ENCODE measurements around the gene ZNF580. TPM values are rescaled to one million over a fixed set of nuclear protein-coding genes. Genes with fewer than 3 reads are reported as not detected.
A peak's percentile ranks its signal among the peaks of the same experiment; 100 is the strongest.

The ZNF580 gene
- total and polyA plus RNA-seq, 2 of the 13 experiments (the other 11 are each of a cell fraction or from before 2014, with no cell fraction given) = 4.4 to 6.0 TPM

DNA sequence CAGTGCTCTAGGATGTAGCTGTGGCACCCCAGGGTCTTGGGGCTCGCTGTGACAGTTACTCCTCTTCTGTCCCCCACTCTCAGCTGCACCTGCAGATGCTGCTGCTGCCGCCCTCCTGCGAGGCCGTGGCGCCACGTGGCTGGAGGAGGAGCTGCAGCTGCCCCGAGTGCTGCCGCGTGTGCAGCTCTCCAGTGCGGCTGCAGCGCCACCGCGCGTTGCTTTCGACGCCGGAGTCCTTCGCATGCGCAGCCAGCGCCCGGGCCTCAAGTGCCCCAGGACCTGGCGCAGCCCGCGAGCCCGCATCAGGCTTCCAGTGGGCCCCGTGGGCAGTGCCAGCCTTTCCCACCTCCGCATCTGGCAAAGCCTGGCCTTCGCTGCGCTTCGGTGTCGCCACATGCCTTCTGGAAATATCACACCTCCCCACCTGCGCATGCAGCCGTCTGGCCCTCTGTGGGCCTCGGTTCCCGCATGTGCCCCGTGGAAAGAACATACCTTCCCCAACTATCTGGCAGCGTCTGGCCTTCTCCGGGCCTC is 692 bp upstream of the ZNF580 start (continued):
- TF ChIP-seq PRDM15 (CRISPR knock-in tag; IDR thresholded peaks at IDR 0.05) (no peak), SNAI1 (CRISPR knock-in tag; IDR thresholded peaks at IDR 0.05; ENCODE audit: borderline replicate concordance) (0 out of 2 replicates have a peak, but pooled peaks have one; percentile 53), ZNF891 (CRISPR knock-in tag; IDR thresholded peaks at IDR 0.05) (peak; percentile 23; the same call in 1 of the 2 replicates), ZNF20 (CRISPR knock-in tag; IDR thresholded peaks at IDR 0.05) (peak; percentile 75; the same call in 1 of the 2 replicates), NCOA1 (CRISPR knock-in tag; IDR thresholded peaks at IDR 0.05) (peak; percentile 59; the same call in 1 of the 2 replicates), ZNF580 (CRISPR knock-in tag; IDR thresholded peaks at IDR 0.05; ENCODE audit: borderline replicate concordance, low read depth) (peak; percentile 7; the same call in 1 of the 2 replicates), PHF8 (CRISPR knock-in tag; IDR thresholded peaks at IDR 0.05) (no peak), ZNF501 (CRISPR knock-in tag; IDR thresholded peaks at IDR 0.05) (peak; percentile 22; the same call in 1 of the 2 replicates), RBFOX2 (IDR thresholded peaks at IDR 0.05; ENCODE audit: low read depth, low read length) (no peak), ZNF772 (CRISPR knock-in tag; IDR thresholded peaks at IDR 0.05) (no peak), SRSF9 (IDR thresholded peaks at IDR 0.05; ENCODE audit: borderline replicate concordance, insufficient read depth, low read depth, low read length, poor library complexity, severe bottlenecking) (no peak)
- TF ChIP-seq, protein P1, sequence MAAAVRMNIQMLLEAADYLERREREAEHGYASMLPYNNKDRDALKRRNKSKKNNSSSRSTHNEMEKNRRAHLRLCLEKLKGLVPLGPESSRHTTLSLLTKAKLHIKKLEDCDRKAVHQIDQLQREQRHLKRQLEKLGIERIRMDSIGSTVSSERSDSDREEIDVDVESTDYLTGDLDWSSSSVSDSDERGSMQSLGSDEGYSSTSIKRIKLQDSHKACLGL (CRISPR knock-in tag; IDR thresholded peaks at IDR 0.05) = peak; percentile 56; the same call in 1 of the 2 replicates
- TF ChIP-seq, protein P2, sequence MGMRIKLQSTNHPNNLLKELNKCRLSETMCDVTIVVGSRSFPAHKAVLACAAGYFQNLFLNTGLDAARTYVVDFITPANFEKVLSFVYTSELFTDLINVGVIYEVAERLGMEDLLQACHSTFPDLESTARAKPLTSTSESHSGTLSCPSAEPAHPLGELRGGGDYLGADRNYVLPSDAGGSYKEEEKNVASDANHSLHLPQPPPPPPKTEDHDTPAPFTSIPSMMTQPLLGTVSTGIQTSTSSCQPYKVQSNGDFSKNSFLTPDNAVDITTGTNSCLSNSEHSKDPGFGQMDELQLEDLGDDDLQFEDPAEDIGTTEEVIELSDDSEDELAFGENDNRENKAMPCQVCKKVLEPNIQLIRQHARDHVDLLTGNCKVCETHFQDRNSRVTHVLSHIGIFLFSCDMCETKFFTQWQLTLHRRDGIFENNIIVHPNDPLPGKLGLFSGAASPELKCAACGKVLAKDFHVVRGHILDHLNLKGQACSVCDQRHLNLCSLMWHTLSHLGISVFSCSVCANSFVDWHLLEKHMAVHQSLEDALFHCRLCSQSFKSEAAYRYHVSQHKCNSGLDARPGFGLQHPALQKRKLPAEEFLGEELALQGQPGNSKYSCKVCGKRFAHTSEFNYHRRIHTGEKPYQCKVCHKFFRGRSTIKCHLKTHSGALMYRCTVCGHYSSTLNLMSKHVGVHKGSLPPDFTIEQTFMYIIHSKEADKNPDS (CRISPR knock-in tag; IDR thresholded peaks at IDR 0.05) = no peak
- TF ChIP-seq, protein P3, sequence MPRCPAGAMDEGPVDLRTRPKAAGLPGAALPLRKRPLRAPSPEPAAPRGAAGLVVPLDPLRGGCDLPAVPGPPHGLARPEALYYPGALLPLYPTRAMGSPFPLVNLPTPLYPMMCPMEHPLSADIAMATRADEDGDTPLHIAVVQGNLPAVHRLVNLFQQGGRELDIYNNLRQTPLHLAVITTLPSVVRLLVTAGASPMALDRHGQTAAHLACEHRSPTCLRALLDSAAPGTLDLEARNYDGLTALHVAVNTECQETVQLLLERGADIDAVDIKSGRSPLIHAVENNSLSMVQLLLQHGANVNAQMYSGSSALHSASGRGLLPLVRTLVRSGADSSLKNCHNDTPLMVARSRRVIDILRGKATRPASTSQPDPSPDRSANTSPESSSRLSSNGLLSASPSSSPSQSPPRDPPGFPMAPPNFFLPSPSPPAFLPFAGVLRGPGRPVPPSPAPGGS (CRISPR knock-in tag; IDR thresholded peaks at IDR 0.05) = 0 out of 2 replicates have a peak, but pooled peaks have one; percentile 6
- TF ChIP-seq, protein P4, sequence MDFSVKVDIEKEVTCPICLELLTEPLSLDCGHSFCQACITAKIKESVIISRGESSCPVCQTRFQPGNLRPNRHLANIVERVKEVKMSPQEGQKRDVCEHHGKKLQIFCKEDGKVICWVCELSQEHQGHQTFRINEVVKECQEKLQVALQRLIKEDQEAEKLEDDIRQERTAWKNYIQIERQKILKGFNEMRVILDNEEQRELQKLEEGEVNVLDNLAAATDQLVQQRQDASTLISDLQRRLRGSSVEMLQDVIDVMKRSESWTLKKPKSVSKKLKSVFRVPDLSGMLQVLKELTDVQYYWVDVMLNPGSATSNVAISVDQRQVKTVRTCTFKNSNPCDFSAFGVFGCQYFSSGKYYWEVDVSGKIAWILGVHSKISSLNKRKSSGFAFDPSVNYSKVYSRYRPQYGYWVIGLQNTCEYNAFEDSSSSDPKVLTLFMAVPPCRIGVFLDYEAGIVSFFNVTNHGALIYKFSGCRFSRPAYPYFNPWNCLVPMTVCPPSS (IDR thresholded peaks at IDR 0.05) = no peak
- TF ChIP-seq, protein P5, sequence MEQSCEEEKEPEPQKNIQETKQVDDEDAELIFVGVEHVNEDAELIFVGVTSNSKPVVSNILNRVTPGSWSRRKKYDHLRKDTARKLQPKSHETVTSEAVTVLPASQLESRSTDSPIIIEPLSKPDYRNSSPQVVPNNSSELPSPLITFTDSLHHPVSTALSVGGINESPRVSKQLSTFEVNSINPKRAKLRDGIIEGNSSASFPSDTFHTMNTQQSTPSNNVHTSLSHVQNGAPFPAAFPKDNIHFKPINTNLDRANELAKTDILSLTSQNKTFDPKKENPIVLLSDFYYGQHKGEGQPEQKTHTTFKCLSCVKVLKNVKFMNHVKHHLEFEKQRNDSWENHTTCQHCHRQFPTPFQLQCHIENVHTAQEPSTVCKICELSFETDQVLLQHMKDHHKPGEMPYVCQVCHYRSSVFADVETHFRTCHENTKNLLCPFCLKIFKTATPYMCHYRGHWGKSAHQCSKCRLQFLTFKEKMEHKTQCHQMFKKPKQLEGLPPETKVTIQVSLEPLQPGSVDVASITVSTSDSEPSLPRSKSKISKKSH (CRISPR knock-in tag; IDR thresholded peaks at IDR 0.05; ENCODE audit: borderline replicate concordance) = peak; percentile 13; the same call in 1 of the 2 replicates
